Endometrial microvascular endothelial cells (primary cell): ENCODE data around the gene CHRNA7. TPM values are rescaled to one million over a fixed set of nuclear protein-coding genes. Genes with fewer than 3 reads are reported as not detected.

ENCODE experiments used
- in situ Hi-C: cut with HindIII; loops from 2 replicates; pipeline ENCODE4 v1.10.0; 2017; ENCODE audit warnings: low sequenced_read_pairs, low pct_unique_long_range_greater_than_20kb; ENCODE audit errors: inconsistent ontology term
- total RNA-seq: library from RNA; depleted of rRNA; stranded (reverse); fragments of >200 nt; gene quantifications from one replicate; pipeline ENCODE4 v1.2.3, GENCODE V29; 2015; ENCODE audit errors: inconsistent ontology term

The CHRNA7 gene
- total RNA-seq = 1.0 TPM

DNA sequence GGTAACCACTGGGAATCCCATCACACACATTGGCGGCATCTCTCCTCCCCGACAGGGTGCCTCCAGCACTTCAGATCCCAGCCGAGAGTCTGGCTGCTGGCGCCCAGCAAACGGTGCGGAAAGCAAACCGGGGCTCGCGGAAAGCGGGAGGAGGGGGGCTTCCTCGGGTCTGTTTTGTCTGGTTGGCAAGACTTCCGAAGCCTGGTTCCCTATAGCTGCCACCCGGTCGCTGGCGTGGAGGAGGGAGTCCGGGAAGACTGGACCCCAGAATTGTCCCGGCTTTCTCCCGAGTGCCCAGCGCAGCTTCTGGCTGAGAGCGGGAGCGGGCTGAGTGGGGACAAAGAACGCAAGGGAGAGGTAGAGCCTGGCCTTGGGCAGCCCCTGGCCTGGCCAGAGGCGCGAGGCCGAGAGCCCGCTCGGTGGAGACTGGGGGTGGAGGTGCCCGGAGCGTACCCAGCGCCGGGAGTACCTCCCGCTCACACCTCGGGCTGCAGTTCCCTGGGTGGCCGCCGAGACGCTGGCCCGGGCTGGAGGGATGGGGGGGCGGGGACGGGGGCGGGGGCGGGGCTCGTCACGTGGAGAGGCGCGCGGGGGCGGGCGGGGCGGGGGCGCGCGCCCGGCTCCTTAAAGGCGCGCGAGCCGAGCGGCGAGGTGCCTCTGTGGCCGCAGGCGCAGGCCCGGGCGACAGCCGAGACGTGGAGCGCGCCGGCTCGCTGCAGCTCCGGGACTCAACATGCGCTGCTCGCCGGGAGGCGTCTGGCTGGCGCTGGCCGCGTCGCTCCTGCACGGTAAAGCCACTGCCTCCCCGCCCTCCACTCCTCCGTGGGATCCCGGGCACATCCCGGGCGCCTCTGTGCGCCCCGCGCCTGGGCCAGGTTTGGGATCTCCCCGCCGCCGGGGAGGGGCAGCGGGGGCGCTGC lies at the start of gene CHRNA7:
Gene CHRNA7 (plus strand): TSS at position 654 of the 920 bp plus-strand sequence. CDS start 80 bp downstream, at position 734.
- in situ Hi-C loops = no loop called here

- in situ Hi-C loops = no loop called here
These were observed 44.7 kb upstream of the CHRNA7 start for GRCh38 chr15:31985607-31986006.

GRCh38 chr15:31993062-31993461 lies 37.3 kb upstream of the CHRNA7 start:
- in situ Hi-C loops = no loop called here

DNA sequence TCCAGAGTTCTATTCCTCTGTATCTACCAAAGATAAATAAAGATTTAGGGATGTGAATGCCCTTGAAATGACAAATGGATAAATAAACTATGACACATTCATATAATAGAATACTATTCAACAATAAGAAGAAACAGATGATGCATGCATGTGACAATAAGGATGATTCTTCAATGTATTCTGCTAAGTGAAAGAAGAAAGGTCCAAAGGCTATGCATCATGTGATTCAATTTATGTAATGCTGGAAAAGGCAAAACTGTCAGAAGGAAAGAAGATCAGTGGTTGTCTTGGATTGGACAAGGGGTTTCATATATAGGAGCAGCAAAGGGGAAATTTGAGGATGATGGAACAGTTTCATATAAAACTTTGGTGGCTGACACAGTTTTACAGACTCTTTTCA lies 32.6 kb upstream of the CHRNA7 start:
- in situ Hi-C loops = no loop called here

GRCh38 chr15:32003558-32003957 lies 26.8 kb upstream of the CHRNA7 start:
- in situ Hi-C loops = no loop called here

GRCh38 chr15:32004249-32004648 lies 26.1 kb upstream of the CHRNA7 start:
- in situ Hi-C loops = no loop called here

DNA sequence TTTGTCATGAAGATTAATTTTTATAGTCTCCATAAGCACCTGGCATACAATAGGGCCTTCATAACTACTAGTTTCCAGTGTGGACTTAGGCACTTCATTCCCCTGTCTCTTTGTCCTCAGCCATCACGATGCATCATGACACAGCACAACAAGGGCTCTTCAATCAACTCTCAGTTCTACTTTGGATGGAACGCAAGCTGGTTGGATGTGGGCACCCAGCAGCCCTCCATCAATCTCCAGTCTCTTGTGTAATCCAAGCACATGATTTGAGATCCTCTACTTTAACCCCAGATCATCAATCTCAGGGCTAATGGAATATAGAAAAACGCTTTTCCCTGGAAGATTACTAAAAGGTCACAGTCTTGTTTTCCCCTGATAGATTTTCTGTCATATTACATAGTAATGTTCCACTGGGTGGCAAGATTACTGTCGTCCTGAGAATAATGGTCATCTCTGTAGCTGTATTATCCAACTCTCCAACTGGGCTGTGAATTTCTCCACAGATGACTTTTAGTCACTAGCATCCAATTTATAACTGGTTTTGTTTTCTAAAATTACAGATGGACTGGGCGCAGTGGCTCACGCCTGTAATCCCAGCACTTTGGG lies 22.9 kb upstream of the CHRNA7 start:
- in situ Hi-C loops = no loop called here

GRCh38 chr15:32014953-32015352 lies 15.4 kb upstream of the CHRNA7 start:
- in situ Hi-C loops = no loop called here

GRCh38 chr15:32020156-32020555 lies 10.2 kb upstream of the CHRNA7 start:
- in situ Hi-C loops = no loop called here

DNA sequence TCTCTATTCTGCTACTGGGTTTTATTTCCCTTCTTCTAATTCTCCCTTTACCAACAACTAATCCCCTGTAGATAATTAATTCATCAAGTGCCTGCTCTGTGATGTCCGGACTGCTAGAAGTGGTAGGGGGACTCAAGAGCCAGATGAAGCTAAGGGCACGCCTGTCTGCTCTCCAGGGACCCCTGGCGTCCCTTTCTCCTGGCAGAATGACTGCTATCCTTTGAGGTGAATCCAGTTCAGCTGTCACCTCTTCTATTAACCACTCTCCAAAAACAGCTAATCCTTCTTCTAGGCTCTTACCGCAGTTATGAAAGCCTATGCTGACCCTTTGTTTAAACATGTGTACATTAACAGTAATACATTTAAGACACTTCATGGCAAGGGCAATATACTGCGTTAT lies 1.4 kb upstream of the CHRNA7 start:
- in situ Hi-C loops = no loop called here

- in situ Hi-C loops = no loop called here
These were observed 880 bp upstream of the CHRNA7 start for GRCh38 chr15:32029409-32029861.

- in situ Hi-C loops = no loop called here
These were observed 480 bp downstream of the CHRNA7 start for GRCh38 chr15:32030795-32031194.

DNA sequence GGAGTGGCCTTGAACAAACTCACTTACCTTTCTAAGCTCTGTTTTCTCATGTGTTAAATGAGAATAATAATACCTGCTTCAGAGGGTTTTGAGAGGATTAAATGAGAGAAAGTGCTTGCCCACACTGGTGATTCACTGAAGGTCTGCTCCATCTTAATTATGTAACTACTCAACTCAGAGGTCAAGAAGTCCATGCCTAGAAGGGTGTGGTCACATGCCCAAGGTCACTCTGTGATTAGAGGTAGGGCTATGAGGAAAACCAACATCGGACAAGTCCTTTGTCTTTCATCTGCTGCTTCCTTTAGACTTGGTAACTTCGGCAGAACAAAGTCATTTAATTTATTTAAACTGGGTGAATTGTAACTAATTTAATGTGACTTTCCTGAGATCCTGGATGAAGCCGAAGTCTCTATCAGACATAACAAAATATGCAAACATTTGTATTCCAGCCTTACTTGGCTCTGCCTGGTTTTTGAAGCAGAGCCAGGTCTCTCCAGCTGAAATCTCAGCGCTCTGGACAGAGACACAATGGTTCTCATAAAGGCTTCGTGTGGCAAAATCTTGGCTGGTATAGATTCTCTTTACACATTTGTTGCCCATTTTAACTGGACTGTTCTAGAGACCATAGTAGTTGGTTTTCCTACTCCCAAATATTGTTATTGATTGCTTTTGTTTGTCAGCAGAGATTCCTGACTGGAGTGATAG lies 3.0 kb downstream of the CHRNA7 start:
- in situ Hi-C loops = no loop called here

DNA sequence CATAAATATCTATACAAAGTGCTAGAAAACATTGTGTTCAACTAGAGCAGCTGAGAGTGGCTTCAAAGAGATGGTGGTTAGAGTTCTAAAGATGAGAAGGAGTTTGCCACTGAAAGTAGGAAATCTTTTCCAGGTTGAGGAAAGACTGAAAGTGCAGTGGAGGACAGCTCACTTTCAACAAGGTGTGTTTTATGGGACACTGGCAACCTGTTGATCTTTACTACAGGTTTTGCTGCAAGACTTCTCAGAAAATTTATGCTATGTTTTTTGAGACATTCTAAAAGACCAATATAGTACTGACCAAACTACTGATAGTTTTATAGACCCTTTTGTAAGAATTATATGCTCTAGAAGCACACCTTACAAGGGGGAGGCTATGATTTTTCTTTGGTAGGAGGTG lies 3.8 kb downstream of the CHRNA7 start:
- in situ Hi-C loops = no loop called here

DNA sequence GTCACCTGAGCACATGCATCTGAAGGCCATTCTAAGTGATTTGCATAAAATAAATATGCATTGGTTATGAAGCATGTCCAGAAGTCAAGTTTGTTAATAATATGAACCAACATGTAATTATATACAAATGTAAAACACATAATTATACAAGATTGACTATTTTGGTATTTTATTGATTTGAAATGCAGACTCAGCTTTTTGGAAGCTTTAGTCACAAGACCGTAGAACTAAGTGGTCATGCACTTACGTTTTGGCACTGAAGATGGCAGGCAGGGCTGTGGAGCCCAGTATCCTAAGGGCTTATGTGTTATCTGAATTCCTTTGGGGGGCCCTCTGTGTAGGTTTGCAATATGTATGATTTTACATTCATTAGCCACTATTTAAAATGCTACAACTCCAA lies 5.0 kb downstream of the CHRNA7 start:
- in situ Hi-C loops = no loop called here

DNA sequence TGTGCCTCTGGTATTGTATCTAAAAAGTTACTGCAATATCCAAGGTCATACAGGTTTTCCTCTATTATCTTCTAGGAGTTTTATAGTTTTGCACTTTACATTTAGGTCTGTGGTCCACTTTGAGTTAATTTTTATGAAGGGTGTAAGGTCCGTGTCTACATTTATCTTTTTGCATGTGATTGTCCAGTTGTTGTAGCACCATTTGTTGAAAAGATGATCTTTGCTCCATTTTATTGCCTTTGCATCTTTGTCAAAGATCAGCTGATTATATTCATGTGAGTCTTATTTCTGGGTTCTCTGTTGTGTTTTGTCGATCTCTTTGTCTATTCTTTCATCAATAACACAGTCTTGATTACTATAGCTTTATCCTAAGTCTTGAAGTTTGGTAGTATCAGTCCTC lies 6.7 kb downstream of the CHRNA7 start:
- in situ Hi-C loops = no loop called here

DNA sequence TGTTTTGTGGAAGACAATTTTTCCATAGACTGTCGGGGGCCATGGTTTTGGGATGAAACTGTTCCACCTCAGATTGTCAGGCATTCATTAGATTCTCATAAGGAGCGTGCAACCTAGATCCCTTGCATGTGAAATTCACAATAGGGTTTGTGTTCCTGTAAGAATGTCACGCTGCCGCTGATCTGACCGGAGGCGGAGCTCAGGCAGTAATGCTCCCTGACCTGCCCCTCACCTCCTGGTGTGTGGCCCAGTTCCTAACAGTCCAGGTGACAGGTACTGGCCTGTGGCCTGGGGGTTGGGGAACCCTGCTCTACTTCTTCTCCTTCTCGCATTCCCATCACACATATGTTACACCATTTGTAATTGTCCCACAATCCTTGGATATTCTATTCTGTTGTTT lies 11.0 kb downstream of the CHRNA7 start:
- in situ Hi-C loops = no loop called here

DNA sequence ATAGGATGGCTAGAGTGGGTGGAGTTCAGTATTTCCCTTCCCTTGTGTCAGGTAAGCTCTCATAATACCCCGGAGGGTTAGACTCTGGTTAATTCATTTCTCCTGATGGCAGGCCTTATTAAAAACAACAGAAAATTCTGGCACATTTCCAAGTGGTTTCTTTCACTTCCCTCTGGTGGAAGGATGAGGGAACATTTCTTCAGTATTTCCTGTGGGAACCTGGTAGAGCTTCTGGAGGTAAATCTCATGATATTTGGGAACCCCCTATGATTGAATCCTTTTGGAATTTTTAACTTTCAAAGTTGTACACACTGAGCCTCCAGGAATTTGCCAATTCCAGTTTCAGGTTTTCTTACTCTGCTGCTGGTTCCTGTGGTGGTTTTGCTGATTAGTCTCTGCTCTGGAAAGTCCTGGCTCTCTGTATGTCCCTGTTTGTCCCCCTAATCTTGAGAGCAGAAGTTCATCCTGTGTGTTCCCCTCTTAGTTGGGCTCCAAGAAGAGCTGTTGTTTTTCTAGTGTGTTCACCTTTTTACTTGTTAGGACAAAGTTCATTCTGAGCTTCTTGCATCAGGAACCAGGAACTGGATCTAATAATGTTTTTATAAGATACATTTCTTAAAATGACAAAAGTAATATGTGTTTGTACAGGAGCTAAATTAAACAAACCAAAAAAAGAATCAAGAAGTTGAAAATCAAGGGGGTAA lies 12.1 kb downstream of the CHRNA7 start:
- in situ Hi-C loops = no loop called here

GRCh38 chr15:32053719-32054118 lies 23.4 kb downstream of the CHRNA7 start:
- in situ Hi-C loops = no loop called here
